Activated T-cell treated with anti-CD3 and anti-CD28 coated beads for 48 hours (primary cell): ENCODE results near the gene PNKP.
A peak's percentile ranks its signal among the peaks of the same experiment; 100 is the strongest.

Experiments used
- DNase-seq: peaks from one replicate; pipeline ENCODE4 v3.0.0-alpha.2; 2020; ENCODE audit warnings: low read depth

The PNKP gene

GRCh38 chr19:49890349-49891311 is 23.3 kb upstream of the PNKP start:
- DNase-seq, result peak; percentile 64

GRCh38 chr19:49889687-49890348 is 22.4 kb upstream of the PNKP start:
- peak; percentile 78 for DNase-seq

GRCh38 chr19:49889038-49889686 is 21.8 kb upstream of the PNKP start:
- DNase-seq, result no peak

- no peak for DNase-seq
These were observed 21.1 kb upstream of the PNKP start for GRCh38 chr19:49888510-49888824.

GRCh38 chr19:49887665-49888509 is 20.5 kb upstream of the PNKP start:
- DNase-seq, result no peak

- DNase-seq, result no peak
These were observed 19.8 kb upstream of the PNKP start for GRCh38 chr19:49887037-49887664.

- DNase-seq, result no peak
These were observed 17.4 kb upstream of the PNKP start for GRCh38 chr19:49884760-49885159.

GRCh38 chr19:49884109-49884508 is 16.7 kb upstream of the PNKP start:
- DNase-seq, result no peak

- DNase-seq, result no peak
These were observed 15.7 kb upstream of the PNKP start for GRCh38 chr19:49883094-49883493.

GRCh38 chr19:49882643-49883042 is 15.3 kb upstream of the PNKP start:
- no peak for DNase-seq

GRCh38 chr19:49881672-49882394 is 14.5 kb upstream of the PNKP start:
- DNase-seq, result no peak

GRCh38 chr19:49881186-49881585 is 13.8 kb upstream of the PNKP start:
- no peak for DNase-seq

GRCh38 chr19:49880162-49880869 is 12.9 kb upstream of the PNKP start:
- no peak for DNase-seq

- no peak for DNase-seq
These were observed 12.0 kb upstream of the PNKP start for GRCh38 chr19:49879243-49879963.

- DNase-seq, result no peak
These were observed 11.3 kb upstream of the PNKP start for GRCh38 chr19:49878744-49879070.

GRCh38 chr19:49877879-49878743 is 10.7 kb upstream of the PNKP start:
- DNase-seq, result peak; percentile 99

GRCh38 chr19:49877020-49877878 is 9.9 kb upstream of the PNKP start, which contains the start of the genes AKT1S1 and TBC1D17:
Gene AKT1S1 (minus strand): TSS chr19:49877355. CDS start chr19:49873295, 4,060 bp downstream.
Gene TBC1D17 (plus strand): TSS chr19:49877702. CDS start chr19:49877724, 22 bp downstream.
- DNase-seq, result peak; percentile 93
